HTERT RPE-1 (cell line): ENCODE results near the gene SPEG.

Experiments
- in situ Hi-C: fragments of 300-500 bp; cut with MboI; formaldehyde crosslinking; loops from 4 replicates; pipeline ENCODE4 v1.14.3; 2020; ENCODE audit warnings: low sequenced_read_pairs

The SPEG gene

GRCh38 chr2:219473511-219473910 is 38.9 kb downstream of the SPEG start:
- in situ Hi-C loops = no loop called here

DNA sequence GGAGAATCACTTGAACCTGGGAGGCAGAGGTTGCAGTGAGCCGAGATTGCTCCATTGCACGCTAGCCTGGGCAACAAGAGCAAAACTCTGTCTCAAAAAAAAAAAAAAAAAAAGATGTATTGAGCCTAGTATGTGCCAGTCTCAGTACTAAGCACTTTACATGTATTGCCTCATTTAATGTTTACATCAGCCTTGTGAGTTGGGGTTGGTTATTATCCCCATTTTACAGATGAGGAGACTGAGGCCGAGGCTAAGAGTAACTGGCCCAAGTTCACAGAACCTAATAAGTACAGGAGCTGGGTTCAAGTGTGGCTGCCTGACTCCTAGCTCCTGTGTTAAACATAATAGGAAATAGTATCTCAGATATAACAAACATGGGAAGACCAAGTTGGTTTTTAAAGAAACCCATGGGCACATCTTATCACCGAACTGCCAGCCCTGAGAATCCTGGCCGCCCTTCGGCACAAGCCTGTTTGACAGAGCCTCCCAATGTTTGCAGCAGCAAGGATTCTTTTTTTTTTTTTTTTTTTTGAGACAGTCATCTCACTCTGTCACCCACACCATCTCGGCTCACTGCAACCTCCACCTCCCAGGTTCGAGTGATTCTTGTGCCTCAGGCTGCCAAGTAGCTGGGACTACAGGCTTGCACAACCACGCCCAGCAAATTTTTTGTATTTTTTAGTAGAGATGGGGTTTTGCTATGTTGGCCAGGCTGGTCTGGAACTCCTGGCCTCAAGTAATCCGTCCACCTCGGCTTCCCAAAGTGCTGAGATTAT is 39.8 kb downstream of the SPEG start:
- in situ Hi-C loops = no loop called here

GRCh38 chr2:219475278-219475677 is 40.6 kb downstream of the SPEG start:
- in situ Hi-C loops = no loop called here

GRCh38 chr2:219475697-219476651 is 41.3 kb downstream of the SPEG start:
- in situ Hi-C loops = no loop called here

DNA sequence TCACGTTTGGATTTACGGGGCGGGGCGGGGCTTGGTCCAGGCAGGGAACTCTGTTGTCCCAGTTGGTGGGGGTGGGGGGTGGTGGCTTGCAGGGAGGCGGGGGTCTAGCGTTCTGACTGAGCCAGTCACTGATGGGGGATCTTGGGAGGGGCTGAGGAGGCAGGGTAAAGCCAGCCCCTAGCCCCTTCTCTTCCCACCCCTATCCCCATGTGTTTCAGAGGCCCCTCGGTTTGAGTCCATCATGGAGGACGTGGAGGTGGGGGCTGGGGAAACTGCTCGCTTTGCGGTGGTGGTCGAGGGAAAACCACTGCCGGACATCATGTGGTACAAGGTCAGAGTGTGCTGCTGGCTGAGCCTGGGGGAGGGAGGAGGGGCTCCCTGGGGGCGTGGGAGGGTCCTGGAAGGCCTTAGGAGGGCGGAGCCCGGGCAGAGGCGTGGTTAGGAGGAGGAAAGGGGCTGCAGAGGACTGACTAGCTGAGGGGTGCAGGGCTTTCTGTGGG is 42.1 kb downstream of the SPEG start:
- in situ Hi-C loops = no loop called here

- in situ Hi-C loops = no loop called here
These were observed 42.5 kb downstream of the SPEG start for GRCh38 chr2:219477179-219477578.

DNA sequence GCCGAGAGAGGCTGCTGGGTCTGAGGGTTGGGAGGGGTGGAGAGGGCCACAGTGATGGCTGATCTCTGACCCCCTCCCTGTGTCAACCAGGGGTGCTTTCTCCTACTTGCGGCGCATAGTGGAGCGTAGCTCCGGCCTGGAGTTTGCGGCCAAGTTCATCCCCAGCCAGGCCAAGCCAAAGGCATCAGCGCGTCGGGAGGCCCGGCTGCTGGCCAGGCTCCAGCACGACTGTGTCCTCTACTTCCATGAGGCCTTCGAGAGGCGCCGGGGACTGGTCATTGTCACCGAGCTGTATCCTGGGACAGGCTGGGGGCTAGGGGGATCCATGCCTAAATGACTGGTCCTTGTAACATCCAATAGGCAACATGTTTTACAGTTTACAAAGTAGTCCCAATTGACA is 43.2 kb downstream of the SPEG start:
- in situ Hi-C loops = no loop called here

DNA sequence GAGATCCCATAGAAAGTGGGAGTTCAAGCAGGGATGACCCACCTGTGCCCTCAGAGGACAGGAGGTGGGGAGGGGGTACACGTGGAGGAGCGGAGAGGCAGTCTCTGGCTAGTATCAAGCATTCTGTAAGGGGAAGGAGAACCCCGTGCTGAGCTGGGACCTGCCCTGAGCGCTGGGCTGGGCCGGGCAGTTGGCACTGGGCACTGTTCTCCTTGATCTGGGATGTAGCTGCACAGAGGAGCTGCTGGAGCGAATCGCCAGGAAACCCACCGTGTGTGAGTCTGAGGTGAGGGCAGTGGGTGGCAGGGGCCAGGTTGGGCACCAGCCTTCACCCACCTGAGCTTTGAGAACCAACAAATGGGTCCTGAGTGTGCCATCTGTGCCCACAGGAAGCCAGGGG is 44.3 kb downstream of the SPEG start:
- in situ Hi-C loops = no loop called here

DNA sequence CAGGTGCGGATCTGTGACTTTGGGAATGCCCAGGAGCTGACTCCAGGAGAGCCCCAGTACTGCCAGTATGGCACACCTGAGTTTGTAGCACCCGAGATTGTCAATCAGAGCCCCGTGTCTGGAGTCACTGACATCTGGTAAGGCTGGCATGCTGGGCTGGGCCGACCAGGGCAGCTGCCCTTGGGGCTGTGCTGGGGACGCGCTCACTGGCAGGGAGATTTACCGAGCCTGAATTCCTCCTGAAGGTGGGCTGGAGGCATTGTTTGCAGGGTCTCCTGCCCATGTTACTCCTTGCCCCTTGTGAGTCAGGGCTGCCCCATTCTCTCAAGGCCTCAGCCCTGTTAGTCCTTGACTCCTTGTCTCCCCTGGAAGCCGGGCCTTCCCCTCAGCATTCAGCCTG is 45.4 kb downstream of the SPEG start:
- in situ Hi-C loops = no loop called here

GRCh38 chr2:219482674-219483405 is 48.2 kb downstream of the SPEG start:
- in situ Hi-C loops = no loop called here

DNA sequence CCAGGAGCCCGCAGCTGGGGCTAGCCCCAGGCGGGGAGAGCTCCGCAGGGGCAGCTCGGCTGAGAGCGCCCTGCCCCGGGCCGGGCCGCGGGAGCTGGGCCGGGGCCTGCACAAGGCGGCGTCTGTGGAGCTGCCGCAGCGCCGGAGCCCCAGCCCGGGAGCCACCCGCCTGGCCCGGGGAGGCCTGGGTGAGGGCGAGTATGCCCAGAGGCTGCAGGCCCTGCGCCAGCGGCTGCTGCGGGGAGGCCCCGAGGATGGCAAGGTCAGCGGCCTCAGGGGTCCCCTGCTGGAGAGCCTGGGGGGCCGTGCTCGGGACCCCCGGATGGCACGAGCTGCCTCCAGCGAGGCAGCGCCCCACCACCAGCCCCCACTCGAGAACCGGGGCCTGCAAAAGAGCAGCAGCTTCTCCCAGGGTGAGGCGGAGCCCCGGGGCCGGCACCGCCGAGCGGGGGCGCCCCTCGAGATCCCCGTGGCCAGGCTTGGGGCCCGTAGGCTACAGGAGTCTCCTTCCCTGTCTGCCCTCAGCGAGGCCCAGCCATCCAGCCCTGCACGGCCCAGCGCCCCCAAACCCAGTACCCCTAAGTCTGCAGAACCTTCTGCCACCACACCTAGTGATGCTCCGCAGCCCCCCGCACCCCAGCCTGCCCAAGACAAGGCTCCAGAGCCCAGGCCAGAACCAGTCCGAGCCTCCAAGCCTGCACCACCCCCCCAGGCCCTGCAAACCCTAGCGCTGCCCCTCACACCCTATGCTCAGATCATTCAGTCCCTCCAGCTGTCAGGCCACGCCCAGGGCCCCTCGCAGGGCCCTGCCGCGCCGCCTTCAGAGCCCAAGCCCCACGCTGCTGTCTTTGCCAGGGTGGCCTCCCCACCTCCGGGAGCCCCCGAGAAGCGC is 49.1 kb downstream of the SPEG start:
- in situ Hi-C loops = no loop called here

DNA sequence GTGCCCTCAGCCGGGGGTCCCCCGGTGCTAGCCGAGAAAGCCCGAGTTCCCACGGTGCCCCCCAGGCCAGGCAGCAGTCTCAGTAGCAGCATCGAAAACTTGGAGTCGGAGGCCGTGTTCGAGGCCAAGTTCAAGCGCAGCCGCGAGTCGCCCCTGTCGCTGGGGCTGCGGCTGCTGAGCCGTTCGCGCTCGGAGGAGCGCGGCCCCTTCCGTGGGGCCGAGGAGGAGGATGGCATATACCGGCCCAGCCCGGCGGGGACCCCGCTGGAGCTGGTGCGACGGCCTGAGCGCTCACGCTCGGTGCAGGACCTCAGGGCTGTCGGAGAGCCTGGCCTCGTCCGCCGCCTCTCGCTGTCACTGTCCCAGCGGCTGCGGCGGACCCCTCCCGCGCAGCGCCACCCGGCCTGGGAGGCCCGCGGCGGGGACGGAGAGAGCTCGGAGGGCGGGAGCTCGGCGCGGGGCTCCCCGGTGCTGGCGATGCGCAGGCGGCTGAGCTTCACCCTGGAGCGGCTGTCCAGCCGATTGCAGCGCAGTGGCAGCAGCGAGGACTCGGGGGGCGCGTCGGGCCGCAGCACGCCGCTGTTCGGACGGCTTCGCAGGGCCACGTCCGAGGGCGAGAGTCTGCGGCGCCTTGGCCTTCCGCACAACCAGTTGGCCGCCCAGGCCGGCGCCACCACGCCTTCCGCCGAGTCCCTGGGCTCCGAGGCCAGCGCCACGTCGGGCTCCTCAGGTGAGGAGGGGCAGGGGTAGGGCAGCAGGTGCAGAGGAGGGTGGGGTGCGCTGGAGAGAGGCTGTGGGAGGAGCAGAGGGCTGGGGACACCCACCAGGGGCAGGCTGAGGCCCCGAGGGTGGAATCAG is 49.9 kb downstream of the SPEG start:
- in situ Hi-C loops = no loop called here

GRCh38 chr2:219485201-219485580 is 50.5 kb downstream of the SPEG start:
- in situ Hi-C loops = no loop called here

DNA sequence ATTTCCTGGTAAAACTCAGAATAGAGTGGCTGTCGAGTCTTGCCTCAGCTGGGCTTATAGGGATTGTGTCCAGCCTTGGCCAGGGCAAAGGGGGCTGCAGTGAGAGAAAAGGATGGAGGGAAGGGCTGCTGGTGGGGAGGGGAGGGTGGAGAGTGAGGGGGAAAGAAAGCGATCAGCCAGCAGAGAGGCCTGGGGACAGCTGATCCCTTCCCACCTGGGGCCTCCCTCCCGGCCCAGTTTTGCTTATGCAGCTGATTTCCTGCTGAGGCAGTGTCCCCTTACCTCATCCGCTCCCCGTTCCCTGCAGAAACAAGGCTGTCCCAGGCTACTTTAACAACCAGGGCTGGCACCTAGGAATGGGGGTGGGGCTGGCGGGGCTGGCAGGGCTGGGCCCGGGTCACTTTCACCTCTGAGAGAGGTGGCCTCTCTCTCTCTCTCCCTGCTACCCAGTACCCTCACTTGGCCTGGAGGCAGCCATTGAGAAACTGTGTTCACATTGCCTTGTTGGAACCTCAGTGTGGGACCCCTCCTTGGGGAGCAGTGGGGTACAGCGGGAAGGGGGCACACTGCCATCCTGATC is 51.8 kb downstream of the SPEG start:
- in situ Hi-C loops = no loop called here

- in situ Hi-C loops = no loop called here
These were observed 53.7 kb downstream of the SPEG start for GRCh38 chr2:219488149-219488843.

DNA sequence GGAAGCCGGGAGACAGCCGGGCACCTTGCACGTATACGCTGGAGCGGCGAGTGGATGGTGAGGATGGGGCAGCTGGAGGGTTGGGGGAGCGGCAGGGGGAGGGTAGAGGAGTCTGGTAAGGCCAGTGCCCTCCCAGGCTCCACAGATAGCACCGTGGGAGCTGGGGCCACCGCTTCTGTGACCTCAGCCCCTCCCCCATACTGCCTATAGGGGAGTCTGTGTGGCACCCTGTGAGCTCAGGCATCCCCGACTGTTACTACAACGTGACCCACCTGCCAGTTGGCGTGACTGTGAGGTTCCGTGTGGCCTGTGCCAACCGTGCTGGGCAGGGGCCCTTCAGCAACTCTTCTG is 54.2 kb downstream of the SPEG start:
- in situ Hi-C loops = no loop called here

- in situ Hi-C loops = no loop called here
These were observed 54.7 kb downstream of the SPEG start for GRCh38 chr2:219489315-219489714.

DNA sequence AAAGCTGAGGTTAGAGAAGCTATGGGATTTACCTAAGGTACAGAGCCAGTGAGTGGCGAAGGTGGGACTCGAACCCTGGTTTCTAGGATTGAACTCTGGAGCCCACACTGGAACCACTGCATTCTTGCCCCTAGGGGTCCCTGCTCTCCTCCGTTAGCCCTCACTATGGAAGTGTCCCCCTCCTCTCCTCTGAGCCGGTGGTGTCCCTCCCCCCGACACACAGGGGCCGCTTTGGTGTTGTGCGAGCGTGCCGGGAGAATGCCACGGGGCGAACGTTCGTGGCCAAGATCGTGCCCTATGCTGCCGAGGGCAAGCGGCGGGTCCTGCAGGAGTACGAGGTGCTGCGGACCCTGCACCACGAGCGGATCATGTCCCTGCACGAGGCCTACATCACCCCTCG is 55.5 kb downstream of the SPEG start:
- in situ Hi-C loops = no loop called here
